Astrocyte of the spinal cord (primary cell): ENCODE measurements around the gene SDSL.

Source experiments
- DNase-seq: peaks from one replicate; pipeline ENCODE4 v3.0.0; 2011; ENCODE audit warnings: low read depth, low spot score
- H3K4me3 ChIP-seq: 2 replicates; pipeline ENCODE4 v1.5.1; 2011; ENCODE audit warnings: low read depth, mild to moderate bottlenecking, low read length, moderate library complexity
- in situ Hi-C: cut with HindIII; loops from 2 replicates; pipeline ENCODE4 v1.10.0; 2017; ENCODE audit warnings: low sequenced_read_pairs
- TF ChIP-seq, protein P1 (sequence below): IDR thresholded peaks from 2 replicates; pipeline ENCODE4 v1.5.1; 2012; ENCODE audit warnings: low read depth, mild to moderate bottlenecking, low read length, inconsistent platforms

The SDSL gene

DNA sequence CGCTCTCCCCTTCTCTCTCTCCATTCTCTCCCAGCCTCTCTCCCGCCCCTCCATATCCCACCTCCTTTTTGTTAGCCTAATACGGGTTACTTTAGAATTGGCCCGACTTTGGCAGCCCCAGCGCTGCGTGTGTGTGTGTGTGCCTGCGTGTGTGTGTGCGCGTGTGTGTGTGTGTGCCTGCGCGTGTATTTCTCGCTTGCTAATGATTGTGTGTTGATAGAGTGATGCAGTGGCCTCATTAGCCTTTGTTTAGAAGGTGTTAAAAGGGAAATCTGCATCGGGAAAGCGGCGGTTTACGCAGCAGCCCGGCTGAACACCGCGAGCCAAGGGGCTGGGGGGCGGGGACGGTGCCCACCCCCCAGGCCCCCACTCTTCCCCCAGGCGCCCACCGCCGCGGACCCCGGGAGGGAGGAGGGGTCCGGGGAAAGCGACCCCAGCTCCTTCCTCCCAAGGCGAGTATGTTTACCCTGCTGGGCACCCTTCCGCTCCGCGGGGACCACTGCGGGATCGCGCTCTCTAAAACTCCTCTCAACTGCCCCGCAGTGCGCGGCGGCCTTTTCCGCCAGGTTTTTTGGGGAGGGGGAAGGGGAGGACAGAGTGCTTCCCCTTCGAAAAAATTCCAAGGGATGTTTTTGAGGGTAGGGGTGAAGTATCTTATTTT is 56.3 kb downstream of the SDSL start:
- DNase-seq = no peak
- TF ChIP-seq, protein P1, sequence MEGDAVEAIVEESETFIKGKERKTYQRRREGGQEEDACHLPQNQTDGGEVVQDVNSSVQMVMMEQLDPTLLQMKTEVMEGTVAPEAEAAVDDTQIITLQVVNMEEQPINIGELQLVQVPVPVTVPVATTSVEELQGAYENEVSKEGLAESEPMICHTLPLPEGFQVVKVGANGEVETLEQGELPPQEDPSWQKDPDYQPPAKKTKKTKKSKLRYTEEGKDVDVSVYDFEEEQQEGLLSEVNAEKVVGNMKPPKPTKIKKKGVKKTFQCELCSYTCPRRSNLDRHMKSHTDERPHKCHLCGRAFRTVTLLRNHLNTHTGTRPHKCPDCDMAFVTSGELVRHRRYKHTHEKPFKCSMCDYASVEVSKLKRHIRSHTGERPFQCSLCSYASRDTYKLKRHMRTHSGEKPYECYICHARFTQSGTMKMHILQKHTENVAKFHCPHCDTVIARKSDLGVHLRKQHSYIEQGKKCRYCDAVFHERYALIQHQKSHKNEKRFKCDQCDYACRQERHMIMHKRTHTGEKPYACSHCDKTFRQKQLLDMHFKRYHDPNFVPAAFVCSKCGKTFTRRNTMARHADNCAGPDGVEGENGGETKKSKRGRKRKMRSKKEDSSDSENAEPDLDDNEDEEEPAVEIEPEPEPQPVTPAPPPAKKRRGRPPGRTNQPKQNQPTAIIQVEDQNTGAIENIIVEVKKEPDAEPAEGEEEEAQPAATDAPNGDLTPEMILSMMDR = no peak
- no peak overlapping the region for H3K4me3 ChIP-seq
- in situ Hi-C loops = no loop called here

DNA sequence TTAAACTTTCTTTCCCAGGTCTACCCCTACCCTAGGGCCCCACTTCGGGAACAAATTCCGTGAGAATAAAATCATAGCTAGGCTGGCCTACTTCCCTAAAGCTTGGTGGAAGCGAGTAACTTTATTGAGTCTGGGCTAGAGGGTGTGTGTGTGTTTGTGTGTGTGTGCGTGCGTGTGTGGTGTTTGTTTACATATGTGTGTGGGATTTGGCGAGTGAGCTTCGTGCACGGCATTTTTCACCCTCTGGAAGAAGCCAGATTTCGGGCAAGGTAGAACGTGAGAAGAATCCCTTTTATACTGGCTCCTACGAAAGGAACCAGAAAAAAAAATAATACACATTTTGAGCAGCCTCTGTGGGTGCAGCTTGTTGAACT is 57.0 kb downstream of the SDSL start:
- no peak overlapping the region for H3K4me3 ChIP-seq
- in situ Hi-C loops = no loop called here
- TF ChIP-seq, protein P1 = no peak
- no peak for DNase-seq

DNA sequence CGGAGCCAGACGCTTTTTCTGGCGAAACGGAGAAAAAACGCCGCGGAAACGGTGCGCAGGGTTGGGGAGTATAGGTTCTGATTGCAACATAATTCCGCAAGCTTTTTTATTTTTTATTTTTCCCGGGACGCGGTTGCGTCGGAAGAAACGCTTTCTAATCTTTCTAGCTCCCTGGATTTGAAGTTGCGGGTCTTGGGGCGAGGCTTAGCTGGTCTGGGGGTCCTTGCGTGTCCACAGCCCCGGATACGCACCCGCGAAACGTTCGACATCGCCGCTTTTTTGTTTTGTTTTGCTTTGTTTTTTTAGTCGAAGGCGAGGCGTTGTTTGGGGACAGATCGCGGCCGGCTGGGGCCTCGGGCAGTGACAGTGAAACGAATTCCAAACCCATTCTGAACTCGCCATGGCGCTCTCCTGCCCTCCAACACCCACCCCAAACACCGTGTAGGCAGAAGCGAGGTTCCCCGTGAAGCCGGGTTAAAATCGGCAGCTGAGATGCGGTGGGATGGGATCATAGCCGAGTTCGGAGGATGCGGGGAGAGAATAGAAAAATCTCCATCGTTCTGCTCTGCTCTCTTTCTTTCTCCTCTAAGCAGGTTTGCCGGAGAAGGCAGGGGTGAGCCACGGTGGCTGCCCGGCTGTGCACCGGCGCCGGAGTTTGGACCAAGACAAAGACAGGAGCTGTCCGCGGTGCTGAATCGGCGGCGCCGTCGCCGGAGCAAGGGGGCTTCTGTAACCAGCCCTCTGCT is 57.6 kb downstream of the SDSL start:
- in situ Hi-C loops = no loop called here
- no peak overlapping the region for H3K4me3 ChIP-seq
- TF ChIP-seq, protein P1 = no peak
- peak; percentile 41 for DNase-seq

DNA sequence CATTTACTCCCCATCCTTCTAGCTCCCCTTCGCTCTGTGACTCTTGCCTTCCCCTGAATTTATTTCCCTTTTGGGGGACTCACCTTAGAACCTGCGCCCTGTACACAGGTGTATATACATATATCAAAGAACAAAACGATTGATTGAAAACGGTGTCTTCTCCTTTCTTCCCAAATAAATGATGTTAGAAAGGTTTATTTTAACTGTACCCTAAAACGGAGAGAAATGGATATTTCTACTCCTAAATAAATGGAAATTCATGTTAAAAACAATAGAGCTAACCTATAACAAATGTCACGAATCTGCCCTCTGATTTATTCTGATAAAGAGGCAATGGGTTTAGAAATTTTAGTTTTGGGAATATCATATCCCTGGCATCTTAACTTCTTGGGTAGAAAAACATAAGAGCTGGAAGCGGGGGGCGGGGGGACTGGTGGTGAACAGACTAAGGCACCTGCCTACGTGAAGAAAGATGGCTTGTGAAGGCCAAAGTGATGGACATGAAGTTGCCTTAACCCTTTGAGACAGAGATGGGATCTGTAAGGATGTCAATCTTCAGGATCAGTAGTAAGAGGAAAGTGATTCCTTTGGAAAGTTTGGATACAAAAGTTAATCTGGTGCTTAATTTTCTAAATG is 58.3 kb downstream of the SDSL start:
- no peak overlapping the region for H3K4me3 ChIP-seq
- in situ Hi-C loops = no loop called here
- TF ChIP-seq, protein P1 = no peak
- no peak for DNase-seq

DNA sequence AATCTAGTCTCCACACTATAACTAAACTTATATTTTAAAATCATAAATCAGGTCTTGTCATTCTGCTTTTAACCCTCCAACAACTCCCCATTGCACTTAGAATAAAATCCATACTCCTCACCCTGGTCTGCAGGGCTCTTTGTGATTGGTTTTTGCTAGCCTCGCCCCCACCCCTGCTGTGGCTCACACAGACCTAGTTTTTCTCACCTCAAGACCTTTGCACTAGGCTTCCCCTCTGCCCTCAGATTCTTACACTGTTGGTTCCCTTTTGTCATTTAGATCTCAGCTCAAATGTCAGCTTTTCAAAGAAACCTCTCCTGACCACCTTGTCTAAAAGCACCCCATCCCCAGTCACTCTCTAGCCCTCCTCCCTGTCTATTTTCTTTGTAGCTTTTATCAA is 60.2 kb downstream of the SDSL start:
- in situ Hi-C loops = no loop called here
- no peak for DNase-seq
- TF ChIP-seq, protein P1 = no peak
- H3K4me3 ChIP-seq = no peak overlapping the region

DNA sequence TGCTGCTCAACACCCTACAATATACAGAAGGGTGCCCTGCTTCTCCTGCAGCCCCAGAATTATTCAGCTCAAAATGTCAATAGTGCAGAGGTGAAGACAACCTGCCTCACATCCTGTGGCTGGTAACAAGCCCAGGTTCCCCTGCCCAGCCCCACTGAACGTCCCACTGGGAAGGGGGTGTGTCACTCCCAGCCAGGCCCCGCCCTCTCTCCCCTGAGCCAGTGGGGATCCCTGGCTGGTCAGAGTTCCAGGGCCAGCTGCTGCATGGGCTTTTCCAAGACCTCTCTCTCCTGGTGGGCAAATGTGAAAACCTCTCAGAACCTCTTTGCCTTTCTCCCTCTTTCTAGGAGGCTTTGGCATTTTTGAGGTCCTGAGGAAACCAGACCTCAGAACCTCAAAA is 63.1 kb downstream of the SDSL start:
- TF ChIP-seq, protein P1 = no peak
- in situ Hi-C loops = no loop called here
- H3K4me3 ChIP-seq = no peak overlapping the region
- DNase-seq = no peak
